Liver (tissue), 3 donors: ENCODE measurements around the gene P2RY8.

Experiments
- ATF3 ChIP-seq: IDR thresholded peaks from 2 replicates; pipeline ENCODE4 v1.6.1; 2016; ENCODE audit warnings: antibody characterized with exemption
- GABPA ChIP-seq, 2 donors: IDR thresholded peaks in 1 of 2; conservative IDR thresholded peaks in 1 of 2; 2 replicates each; pipeline ENCODE4 v1.6.1; 2016; ENCODE audit warnings: antibody characterized with exemption in 2 of 2, mild to moderate bottlenecking in 1 of 2, moderate library complexity in 1 of 2
- RAD21 ChIP-seq, 2 donors: IDR thresholded peaks; 2 replicates each; pipeline ENCODE4 v1.6.1; 2016; ENCODE audit warnings: antibody characterized with exemption in 2 of 2, mild to moderate bottlenecking in 2 of 2
- TF ChIP-seq, protein P1 (sequence below): fragments of 150-350 bp; IDR thresholded peaks from 2 replicates; pipeline ENCODE4 v1.5.1; 2017; ENCODE audit warnings: improper control_type of control experiment, low read depth, low read length; ENCODE audit not compliant: missing input control
- donor health status: healthy.
- donor health status: healthy.

- TF ChIP-seq, protein P1, sequence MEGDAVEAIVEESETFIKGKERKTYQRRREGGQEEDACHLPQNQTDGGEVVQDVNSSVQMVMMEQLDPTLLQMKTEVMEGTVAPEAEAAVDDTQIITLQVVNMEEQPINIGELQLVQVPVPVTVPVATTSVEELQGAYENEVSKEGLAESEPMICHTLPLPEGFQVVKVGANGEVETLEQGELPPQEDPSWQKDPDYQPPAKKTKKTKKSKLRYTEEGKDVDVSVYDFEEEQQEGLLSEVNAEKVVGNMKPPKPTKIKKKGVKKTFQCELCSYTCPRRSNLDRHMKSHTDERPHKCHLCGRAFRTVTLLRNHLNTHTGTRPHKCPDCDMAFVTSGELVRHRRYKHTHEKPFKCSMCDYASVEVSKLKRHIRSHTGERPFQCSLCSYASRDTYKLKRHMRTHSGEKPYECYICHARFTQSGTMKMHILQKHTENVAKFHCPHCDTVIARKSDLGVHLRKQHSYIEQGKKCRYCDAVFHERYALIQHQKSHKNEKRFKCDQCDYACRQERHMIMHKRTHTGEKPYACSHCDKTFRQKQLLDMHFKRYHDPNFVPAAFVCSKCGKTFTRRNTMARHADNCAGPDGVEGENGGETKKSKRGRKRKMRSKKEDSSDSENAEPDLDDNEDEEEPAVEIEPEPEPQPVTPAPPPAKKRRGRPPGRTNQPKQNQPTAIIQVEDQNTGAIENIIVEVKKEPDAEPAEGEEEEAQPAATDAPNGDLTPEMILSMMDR, result no peak
- TF ChIP-seq GABPA (IDR thresholded peaks at IDR 0.05 in 1 of 2, conservative IDR thresholded peaks at IDR 0.05 in 1 of 2), result no peak
- no peak for TF ChIP-seq RAD21 (IDR thresholded peaks at IDR 0.05)
- TF ChIP-seq ATF3, result no peak
Observed at GRCh38 chrX:1442016-1442665, 94.8 kb downstream of the P2RY8 start.
